C4-2B (cell line): ENCODE results near the gene DHRS7B.

ENCODE experiments used
- CTCF ChIP-seq: fragments of 450-650 bp; conservative IDR thresholded peaks from 2 replicates; pipeline ENCODE4 v1.5.1; 2017; ENCODE audit warnings: mild to moderate bottlenecking
- ZFX ChIP-seq: fragments of 450-650 bp; IDR thresholded peaks from 2 replicates; pipeline ENCODE4 v1.6.1; 2017

GRCh38 chr17:21209511-21210175 lies 82.9 kb downstream of the DHRS7B start:
- TF ChIP-seq CTCF, result no peak
- TF ChIP-seq ZFX, result no peak
